Central memory CD4-positive, alpha-beta T cell (primary cell): Measurements from ENCODE around the gene HTR5A.

Experiments used
- DNase-seq: peaks from one replicate; pipeline ENCODE4 v3.0.0; 2022

HTR5A gene

GRCh38 chr7:155093596-155093995 lies 23.5 kb downstream of the HTR5A start:
- DNase-seq, result no peak

DNA sequence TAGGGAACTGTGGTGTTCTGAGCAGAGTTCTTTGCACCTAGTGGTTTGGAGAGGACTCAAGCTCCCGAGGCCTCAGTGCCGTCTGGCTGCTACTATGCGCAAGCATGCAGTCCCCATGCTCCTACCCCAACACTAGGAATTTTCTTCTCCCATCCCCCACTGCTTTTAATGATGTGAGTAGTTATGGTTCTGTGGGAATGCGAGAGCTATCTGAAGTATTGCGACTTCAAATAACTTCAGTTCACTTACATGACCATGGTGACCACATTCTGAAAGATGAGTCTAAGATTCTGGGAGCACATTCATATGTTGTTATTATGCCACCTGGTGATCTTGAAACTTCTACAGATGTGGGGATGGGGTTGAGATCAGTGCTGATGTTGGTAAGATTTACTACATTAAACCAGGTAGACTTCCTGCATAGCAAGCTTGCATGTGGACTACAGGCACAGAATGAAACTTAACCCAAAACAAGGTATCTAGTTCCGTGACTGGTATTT lies 24.6 kb downstream of the HTR5A start:
- no peak for DNase-seq

DNA sequence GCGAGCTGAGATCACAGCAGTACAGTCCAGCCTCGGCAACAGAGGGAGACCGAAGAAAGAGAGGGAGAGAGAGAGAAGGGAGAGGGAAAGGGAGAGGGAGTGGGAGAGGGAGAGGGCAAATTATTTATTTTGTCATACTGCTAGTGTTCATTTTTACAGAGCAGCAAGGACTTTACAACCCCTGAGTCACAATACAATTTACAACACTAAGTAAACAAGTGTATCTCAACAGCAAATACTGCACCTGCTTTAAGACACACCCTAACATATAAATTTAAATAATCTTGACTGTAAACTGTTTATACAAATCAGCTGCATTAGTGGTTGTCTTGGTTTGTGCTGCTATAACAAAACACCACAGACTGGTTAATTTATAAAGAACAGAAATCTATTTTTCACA lies 27.2 kb downstream of the HTR5A start:
- no peak for DNase-seq

DNA sequence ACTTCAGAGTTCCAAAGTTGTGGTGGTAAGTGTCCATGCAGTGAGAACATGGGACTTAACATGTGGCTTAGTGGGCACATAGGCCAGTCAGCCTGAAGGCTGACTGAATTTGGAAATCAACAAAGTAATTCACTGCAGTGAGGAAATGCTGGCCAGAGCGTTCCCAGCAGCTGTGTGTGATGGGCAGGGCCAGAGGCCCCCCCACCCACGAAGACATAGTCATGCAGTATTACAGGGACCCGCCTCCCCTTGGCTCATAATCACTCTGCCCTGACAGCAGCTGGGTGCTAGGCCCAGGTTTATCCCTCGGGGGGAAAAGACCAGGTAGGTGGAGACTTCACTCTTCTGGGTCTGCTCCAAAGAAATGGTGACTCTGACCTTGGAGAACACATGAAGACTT lies 33.7 kb downstream of the HTR5A start:
- DNase-seq, result no peak

DNA sequence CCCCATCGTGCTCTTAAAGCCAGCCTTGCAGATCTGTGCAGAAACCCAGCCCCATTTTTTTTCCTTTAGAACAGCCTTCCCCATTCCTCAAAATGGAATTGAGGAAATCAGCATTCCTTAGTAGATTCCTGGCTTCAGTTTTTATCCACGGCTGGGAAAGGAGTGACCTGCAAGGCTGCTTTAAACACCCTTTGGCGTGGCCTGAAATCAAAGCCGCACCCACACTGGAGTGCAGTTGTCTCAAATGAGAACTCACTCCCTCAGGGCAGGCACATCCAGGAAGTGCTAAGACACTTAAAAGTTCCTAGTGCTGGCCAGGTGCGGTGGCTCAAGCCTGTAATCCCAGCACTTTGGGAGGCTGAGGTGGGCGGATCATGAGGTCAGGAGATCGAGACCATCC lies 34.8 kb downstream of the HTR5A start:
- no peak for DNase-seq

DNA sequence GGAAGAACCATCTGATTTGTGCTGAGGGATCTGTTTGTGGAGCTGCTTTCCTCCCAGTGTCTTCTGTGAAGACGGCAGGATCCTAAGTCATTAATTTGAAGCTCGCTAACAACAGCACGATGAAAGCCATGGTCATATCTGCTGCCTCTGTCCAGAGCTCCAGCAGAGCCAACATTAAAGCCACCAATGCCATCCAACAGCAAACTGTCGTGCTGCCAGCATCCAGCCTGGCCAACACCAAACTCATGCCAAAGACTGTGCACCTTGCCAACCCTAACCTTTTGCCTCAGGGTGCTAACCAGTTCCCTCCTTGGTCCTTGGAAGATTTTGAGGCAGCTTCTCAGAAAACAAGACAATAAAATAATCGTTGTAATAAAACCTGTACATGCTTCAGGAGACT lies 36.2 kb downstream of the HTR5A start:
- DNase-seq, result no peak

DNA sequence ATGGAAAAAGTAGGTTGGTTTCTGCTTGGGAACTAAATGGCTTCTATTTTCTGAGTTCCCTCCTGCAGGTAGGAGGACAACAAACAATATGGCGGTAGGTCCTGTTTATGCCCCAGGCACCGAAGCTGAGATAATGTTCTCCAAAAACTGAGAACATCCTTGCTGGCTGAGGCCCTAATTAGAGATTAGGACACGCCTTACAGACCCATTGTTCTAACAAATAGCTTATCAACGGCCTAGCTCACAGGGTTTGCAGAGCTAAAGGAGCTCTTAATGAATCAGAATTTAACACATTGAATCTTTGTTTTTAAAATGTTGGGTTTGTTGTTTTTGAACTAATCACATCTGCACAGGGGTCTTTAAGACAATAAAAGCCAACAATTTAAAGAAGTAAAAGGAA lies 37.0 kb downstream of the HTR5A start:
- no peak for DNase-seq

DNA sequence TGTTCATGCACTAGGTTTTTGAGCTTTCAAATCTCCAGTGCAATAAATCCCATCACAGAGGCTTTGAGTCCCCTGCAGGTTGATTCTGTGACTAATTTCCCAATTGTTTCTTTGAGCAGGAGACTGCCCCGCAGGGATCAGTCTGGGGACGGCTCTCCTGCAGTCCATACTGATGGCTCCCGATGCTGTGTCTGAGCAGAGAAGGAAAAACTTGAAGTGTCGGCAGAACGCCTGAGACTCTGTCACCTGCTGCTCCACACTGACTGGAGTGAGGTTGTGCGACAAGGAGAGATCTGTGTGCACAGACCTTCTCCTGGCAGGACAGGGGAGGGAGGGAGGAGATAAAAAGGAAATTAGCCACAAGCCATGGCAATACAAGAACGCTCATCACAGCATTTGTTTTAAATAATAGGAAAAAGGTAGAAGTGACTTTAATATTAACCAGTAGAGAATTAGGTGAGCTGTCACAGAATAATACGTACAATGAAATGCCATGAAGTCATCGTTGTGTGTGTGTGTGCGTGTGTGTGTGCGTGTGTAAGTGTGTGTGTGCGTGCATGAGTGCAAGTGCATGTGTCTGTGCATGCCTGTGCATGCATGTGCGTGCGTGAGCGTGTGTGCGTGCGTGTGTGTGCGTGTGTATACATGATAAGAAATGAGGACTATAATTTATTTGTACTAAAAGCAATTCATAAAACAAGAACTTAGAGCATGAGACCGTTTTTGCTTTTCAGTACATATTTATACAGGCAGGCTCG lies 38.2 kb downstream of the HTR5A start:
- no peak for DNase-seq

GRCh38 chr7:155109121-155109520 lies 39.0 kb downstream of the HTR5A start:
- DNase-seq, result no peak

DNA sequence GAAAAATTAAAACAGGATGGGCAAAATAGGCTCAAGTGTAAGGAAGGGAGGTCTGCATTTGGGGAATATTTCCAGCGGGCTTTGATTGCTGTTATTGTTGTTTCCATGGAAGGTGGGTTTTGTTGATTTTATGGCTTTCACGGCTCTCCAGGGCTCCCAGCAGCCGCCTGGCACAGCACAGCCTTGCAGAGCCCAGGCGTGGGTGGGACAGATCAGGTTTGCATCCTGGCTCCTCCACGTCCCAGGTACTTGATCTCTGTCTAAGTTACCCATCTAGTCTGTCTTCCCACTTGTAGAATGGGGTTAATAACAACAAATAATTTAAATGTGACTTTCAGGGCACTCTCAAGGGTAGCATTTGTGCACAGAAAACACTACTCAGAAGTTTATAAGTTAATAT lies 45.2 kb downstream of the HTR5A start:
- no peak for DNase-seq

- DNase-seq, result no peak
Observed at GRCh38 chr7:155119801-155120382, 49.8 kb downstream of the HTR5A start.

GRCh38 chr7:155120460-155120859 lies 50.3 kb downstream of the HTR5A start:
- no peak for DNase-seq

DNA sequence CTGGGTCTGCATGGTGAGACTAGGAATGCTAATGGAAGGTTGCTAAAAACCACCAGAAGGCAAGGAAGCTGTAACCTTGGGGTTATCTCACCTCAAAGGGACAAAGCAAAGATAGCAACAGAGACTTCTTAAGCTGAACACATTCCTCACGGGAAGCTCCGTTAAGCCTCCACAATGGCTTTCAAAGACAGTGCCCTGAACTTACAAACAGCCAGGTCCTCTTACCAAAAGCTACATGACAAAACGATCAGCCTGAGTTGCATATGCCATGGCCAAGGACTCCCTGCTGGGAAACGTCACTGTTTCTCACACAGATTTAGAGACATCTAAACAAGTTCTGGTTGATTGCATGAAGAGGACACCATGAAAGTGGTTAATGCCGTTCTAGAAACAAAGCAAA lies 52.7 kb downstream of the HTR5A start:
- no peak for DNase-seq

DNA sequence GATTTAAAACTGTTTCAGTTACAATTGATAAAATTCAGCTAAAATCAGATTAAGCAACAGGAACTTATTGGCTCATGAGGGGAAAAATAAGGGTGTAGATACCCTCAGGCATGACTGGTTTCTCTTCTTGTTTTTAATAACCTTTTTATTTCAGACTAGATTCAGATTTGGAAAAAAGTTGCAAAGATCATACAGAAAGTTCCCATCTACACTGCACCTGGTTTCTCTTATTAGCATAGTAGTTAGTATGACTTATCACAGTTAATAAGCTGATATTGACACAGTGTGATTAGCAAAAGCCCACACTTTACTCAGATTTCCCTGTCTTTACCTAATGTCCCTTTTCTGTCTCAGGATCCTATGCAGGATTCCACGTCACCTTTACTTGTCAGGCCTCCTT lies 53.3 kb downstream of the HTR5A start:
- DNase-seq, result no peak

DNA sequence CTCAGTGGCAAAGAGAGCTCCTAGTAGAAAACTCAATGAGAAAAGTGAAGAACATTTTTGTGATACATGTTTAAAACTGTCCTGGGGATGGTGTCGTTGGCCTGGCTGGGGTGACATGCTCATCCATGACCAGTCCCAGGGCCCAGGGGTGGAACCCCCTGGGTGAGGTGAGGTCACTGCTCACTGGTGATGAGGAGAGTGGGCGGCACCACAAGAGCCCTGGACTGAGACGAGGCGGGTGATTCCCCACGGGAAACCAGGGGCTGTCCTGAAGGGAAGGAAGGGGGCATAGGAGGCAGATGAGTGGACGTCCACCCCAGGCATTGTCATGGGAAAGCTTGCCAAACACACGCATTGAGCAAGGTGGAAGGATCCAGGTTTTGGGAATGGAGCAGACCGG lies 54.6 kb downstream of the HTR5A start:
- no peak for DNase-seq

DNA sequence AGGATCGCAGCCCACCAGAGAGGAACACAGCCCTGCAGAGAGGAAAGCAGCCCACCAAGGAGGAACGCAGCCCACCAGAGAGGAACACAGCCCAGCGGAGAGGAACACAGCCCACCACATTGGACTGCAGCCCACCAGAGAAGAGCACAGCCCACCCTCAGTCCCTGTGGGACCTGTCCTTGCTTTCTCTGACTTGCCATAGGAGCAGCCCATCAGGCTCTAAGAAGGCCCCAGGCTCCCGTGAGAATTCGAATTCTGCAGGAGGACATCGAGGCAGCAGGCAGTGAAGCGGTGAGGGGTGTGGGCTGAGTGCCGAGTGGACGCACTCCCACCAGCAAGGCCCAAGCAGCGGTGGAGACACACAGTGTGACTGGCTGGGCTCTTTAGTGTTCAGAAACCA lies 59.1 kb downstream of the HTR5A start:
- no peak for DNase-seq

DNA sequence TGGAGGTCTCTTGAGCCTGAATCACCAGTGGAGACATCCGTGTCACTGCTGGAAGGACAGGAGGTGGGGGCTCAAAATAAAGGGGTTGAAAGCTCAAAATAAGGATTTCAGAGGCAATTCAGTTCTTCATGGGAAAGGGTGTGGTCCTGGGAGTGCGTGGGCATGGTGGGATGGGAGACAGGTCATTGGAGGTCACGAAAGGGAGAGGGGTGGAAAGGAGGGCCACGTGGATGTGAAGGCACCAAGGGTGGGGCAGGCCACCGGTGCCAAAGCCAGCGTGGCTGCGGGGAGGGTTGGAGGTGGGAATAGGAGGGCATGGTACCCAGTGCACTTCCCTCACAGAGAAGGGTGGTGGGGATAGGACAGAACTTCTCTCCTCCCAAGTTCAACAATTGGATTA lies 59.7 kb downstream of the HTR5A start:
- no peak for DNase-seq

DNA sequence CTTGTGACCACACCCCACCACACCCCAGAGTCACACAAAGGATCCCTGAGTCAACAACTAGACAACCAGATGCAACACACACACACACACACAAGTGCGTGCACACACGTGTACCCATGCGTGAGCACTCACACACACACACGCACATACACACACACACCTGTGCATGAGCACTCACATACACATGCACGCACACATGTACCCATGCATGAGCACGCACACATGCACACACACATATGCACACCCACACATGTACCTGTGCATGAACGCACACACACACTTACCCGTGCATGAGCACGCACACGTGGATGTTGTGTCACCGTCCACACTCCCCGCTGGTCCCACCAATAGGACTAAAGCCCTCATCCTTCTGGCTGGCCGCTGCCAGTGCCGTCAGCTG lies 60.4 kb downstream of the HTR5A start:
- no peak for DNase-seq

DNA sequence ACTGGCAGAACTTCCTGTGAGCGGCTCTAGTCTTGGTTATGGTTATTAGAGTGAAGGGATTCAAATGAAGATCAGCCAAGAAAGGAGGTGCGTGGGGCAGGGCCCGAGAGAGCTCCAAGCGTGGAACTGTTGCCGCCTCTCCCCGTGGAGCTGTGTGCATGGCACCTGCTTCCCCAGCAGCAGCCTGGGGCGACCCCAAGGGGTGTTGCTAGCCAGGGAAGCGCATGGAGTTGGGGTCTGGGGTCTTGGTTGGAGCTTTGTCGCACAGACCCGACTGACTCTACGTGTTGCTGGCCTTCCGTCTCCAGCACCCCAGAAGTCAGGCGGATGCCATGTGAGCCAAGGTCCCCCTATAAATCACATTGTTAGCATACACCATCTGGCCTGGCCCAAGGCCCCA lies 61.0 kb downstream of the HTR5A start:
- DNase-seq, result no peak

- DNase-seq, result no peak
Observed at GRCh38 chr7:155132431-155132830, 62.3 kb downstream of the HTR5A start.

DNA sequence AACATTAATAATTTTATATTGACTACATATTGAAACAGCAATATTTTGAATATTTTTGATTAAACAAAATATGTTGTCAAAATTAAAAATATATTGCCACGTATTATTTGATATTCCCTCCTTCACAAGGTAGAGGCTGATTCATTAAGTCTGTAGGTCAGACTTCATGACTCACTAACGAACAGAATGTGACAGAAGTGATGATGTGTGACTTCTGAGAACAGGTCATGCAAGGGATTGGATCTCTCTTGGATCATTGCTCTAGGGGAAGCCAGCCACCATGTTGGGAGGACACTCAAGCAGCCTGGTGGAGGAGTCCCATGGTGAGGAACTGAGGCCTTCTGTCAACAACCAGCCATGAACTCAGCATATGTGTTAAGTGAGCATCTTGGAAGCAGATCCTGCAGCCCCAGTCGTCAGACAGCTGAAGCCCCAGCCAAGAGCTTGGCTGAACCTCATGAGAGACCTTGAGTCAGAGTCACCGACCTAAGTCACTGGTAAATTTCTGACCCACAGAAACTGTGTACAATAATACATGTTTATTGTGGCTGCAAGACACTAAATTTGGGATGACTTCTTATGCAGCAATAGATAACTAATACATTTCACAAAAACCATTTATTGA lies 66.6 kb downstream of the HTR5A start:
- no peak for DNase-seq
